HCT116 (cell line): ENCODE results near the gene OIP5. TPM values are rescaled to one million over a fixed set of nuclear protein-coding genes. Genes with fewer than 3 reads are reported as not detected.

Source experiments
- ATAC-seq: fragments of 200-7000 bp; cut with Tn5 transposase; 2 replicates; pipeline ENCODE4 v1.9.1; 2020; ENCODE audit warnings: mild to moderate bottlenecking, moderate library complexity
- BruUV-seq: library from RNA; stranded (reverse); fragments of 400-500 nt; replicated peaks from 2 replicates; lab custom pipeline; 2021; lab: Mats Ljungman, UMichigan
- CTCF ChIA-PET: fragments of 300-600 bp; sonication (Branson Sonifier 250); formaldehyde crosslinking; loops from one replicate; lab custom pipeline; 2021; ENCODE audit warnings: antibody characterized with exemption; lab: Charles Lee
- POLR2A ChIA-PET: fragments of 300-600, 350-600 bp; sonication (Branson Sonifier 250); formaldehyde crosslinking; loops from one replicate; lab custom pipeline; 2021; ENCODE audit warnings: antibody characterized with exemption; lab: Charles Lee
- RAD21 ChIA-PET, 2 experiments: fragments of 300-600 bp; sonication (Branson Sonifier 250); formaldehyde crosslinking; loops; one replicate each; lab custom pipeline; 2023; ENCODE audit warnings: low total read pairs in 2 of 2; ENCODE audit not compliant: uncharacterized antibody in 2 of 2, unreplicated experiment in 2 of 2, low non-redundant PET in 1 of 2; lab: Charles Lee
- DNase-seq: peaks from one replicate; pipeline ENCODE4 v3.0.0-alpha.2; 2010; ENCODE audit warnings: low read depth, low spot score
- H2AFZ ChIP-seq: fragments of 200-600 bp; shearing (Covaris generic), sonication (generic); 2 replicates; pipeline ENCODE4 v1.6.1; 2017; ENCODE audit warnings: low read depth, mixed run types, mixed read lengths, antibody characterized with exemption, low read length; ENCODE audit not compliant: poor library complexity, severe bottlenecking
- H3K27ac ChIP-seq: 2 replicates; pipeline ENCODE4 v1.5.1; 2012; ENCODE audit warnings: low read depth, low read length
- H3K27me3 ChIP-seq: fragments of 200-600 bp; sonication (generic); 2 replicates; pipeline ENCODE4 v1.6.1; 2016; ENCODE audit warnings: mixed run types, low read length, mixed read lengths; ENCODE audit not compliant: insufficient read depth
- H3K36me3 ChIP-seq, 2 experiments: fragments of 200-500 bp in 1 of 2; fragments of 200-600 bp in 1 of 2; sonication (Bioruptor generic) in 1 of 2; sonication (generic) in 1 of 2; 2 replicates each; pipeline versions ENCODE4 v1.5.1 to v1.6.1; 2014 to 2016; ENCODE audit warnings: low read length in 2 of 2, inconsistent platforms in 1 of 2, mixed read lengths in 1 of 2, mixed run types in 1 of 2; ENCODE audit not compliant: insufficient read depth in 2 of 2, control insufficient read depth in 1 of 2
- H3K4me1 ChIP-seq, 2 experiments: fragments of 200-600 bp in 1 of 2; sonication (generic) in 1 of 2; 2 replicates each; pipeline versions ENCODE4 v1.5.1 to v1.6.1; 2012 to 2017; ENCODE audit warnings: low read length in 2 of 2, inconsistent platforms in 1 of 2, mild to moderate bottlenecking in 1 of 2, mixed read lengths in 1 of 2, mixed run types in 1 of 2, moderate library complexity in 1 of 2; ENCODE audit not compliant: insufficient read depth in 2 of 2, control insufficient read depth in 1 of 2
- H3K4me2 ChIP-seq: fragments of 200-600 bp; sonication (generic); 2 replicates; pipeline ENCODE4 v1.6.1; 2017; ENCODE audit warnings: mixed run types, low read length, mixed read lengths
- H3K4me3 ChIP-seq, 2 experiments: fragments of 200-600 bp in 1 of 2; sonication (generic) in 1 of 2; replicated peaks in 1 of 2; 2 replicates each; pipeline ENCODE4 v1.5.1; 2011 to 2016; ENCODE audit warnings: low read length in 2 of 2, control low read depth in 1 of 2, low read depth in 1 of 2, mild to moderate bottlenecking in 1 of 2, mixed read lengths in 1 of 2, mixed run types in 1 of 2
- H3K79me2 ChIP-seq: fragments of 200-600 bp; sonication (generic); 2 replicates; pipeline ENCODE4 v1.6.1; 2017; ENCODE audit warnings: mild to moderate bottlenecking, mixed run types, low read length, moderate library complexity, mixed read lengths; ENCODE audit not compliant: insufficient read depth
- H3K9ac ChIP-seq: fragments of 200-600 bp; sonication (generic); 2 replicates; pipeline ENCODE4 v1.6.1; 2016; ENCODE audit warnings: low read length, mixed read lengths
- H3K9me2 ChIP-seq: fragments of 200-600 bp; sonication (generic), shearing (Covaris generic); 2 replicates; pipeline ENCODE4 v1.6.1; 2017; ENCODE audit warnings: mixed run types, mild to moderate bottlenecking, moderate library complexity; ENCODE audit not compliant: insufficient read depth
- H3K9me3 ChIP-seq, 2 experiments: fragments of 200-500 bp in 1 of 2; fragments of 200-600 bp in 1 of 2; sonication (Bioruptor generic) in 1 of 2; sonication (generic) in 1 of 2; 2 replicates each; pipeline ENCODE4 v1.6.1; 2014 to 2017; ENCODE audit warnings: low read length in 2 of 2, mixed read lengths in 2 of 2, inconsistent platforms in 1 of 2, low read depth in 1 of 2, mild to moderate bottlenecking in 1 of 2, mixed run types in 1 of 2, moderate library complexity in 1 of 2; ENCODE audit not compliant: control insufficient read depth in 1 of 2, insufficient read depth in 1 of 2
- H4K20me1 ChIP-seq: fragments of 200-600 bp; sonication (generic), shearing (Covaris generic); 2 replicates; pipeline ENCODE4 v1.6.1; 2017; ENCODE audit warnings: mixed run types, mild to moderate bottlenecking, moderate library complexity; ENCODE audit not compliant: insufficient read depth
- CBX3 ChIP-seq: IDR thresholded peaks from 2 replicates; pipeline ENCODE4 v1.6.1; 2012; ENCODE audit warnings: low read depth
- CEBPB ChIP-seq: IDR thresholded peaks from 2 replicates; pipeline ENCODE4 v1.6.1; 2012; ENCODE audit warnings: low read depth
- EGR1 ChIP-seq: IDR thresholded peaks from 2 replicates; pipeline ENCODE4 v1.6.1; 2012; ENCODE audit warnings: low read depth
- ELF1 ChIP-seq: IDR thresholded peaks from 2 replicates; pipeline ENCODE4 v1.6.1; 2012; ENCODE audit warnings: low read depth, borderline replicate concordance
- EZH2 ChIP-seq: fragments of 200-600 bp; sonication (generic); IDR thresholded peaks from 2 replicates; pipeline ENCODE4 v1.6.1; 2017; ENCODE audit warnings: antibody characterized with exemption, mixed run types
- EZH2phosphoT487 ChIP-seq: fragments of 200-600 bp; IDR thresholded peaks from 2 replicates; pipeline ENCODE4 v1.6.1; 2018; ENCODE audit warnings: antibody characterized with exemption, borderline replicate concordance
- FOSL1 ChIP-seq: IDR thresholded peaks from 2 replicates; pipeline ENCODE4 v1.6.1; 2012; ENCODE audit warnings: low read depth
- JUND ChIP-seq: IDR thresholded peaks from 2 replicates; pipeline ENCODE4 v1.6.1; 2012
- POLR2A ChIP-seq: IDR thresholded peaks from 2 replicates; pipeline ENCODE4 v1.7.0; 2011; ENCODE audit warnings: borderline replicate concordance; ENCODE audit not compliant: insufficient read depth, insufficient read length; ENCODE audit errors: extremely low read depth
- POLR2AphosphoS5 ChIP-seq: IDR thresholded peaks from 2 replicates; pipeline ENCODE4 v1.6.1; 2011; ENCODE audit warnings: mild to moderate bottlenecking, low read depth, low read length, moderate library complexity
- RAD21 ChIP-seq: IDR thresholded peaks from 2 replicates; pipeline ENCODE4 v1.6.1; 2012; ENCODE audit warnings: low read depth, mild to moderate bottlenecking
- SIN3A ChIP-seq: IDR thresholded peaks from 2 replicates; pipeline ENCODE4 v1.6.1; 2012; ENCODE audit warnings: low read depth
- SP1 ChIP-seq: IDR thresholded peaks from 2 replicates; pipeline ENCODE4 v1.6.1; 2012; ENCODE audit warnings: low read depth
- SRF ChIP-seq: IDR thresholded peaks from 2 replicates; pipeline ENCODE4 v1.6.1; 2012; ENCODE audit warnings: low read depth
- TCF7L2 ChIP-seq: IDR thresholded peaks from 2 replicates; pipeline ENCODE4 v1.7.0; 2011; ENCODE audit warnings: borderline replicate concordance, inconsistent platforms; ENCODE audit not compliant: insufficient read depth, insufficient read length; ENCODE audit errors: extremely low read depth
- YY1 ChIP-seq: IDR thresholded peaks from 2 replicates; pipeline ENCODE4 v1.6.1; 2011; ENCODE audit warnings: low read length, low read depth, moderate library complexity, mild to moderate bottlenecking; ENCODE audit not compliant: insufficient replicate concordance; ENCODE audit errors: extremely low read depth
- ZFX ChIP-seq: fragments of 450-650 bp; IDR thresholded peaks from 2 replicates; pipeline ENCODE4 v1.6.1; 2017
- ZNF274 ChIP-seq: fragments of 200-500 bp; sonication (Bioruptor generic); IDR thresholded peaks from 2 replicates; pipeline ENCODE4 v1.6.1; 2014; ENCODE audit warnings: mild to moderate bottlenecking, low read depth, low read length, inconsistent platforms
- intact Hi-C: fragments of 100-400 bp; cut with micrococcal nuclease; formaldehyde crosslinking; loops from 2 replicates; pipeline ENCODE4 v1.10.0; 2022
- total RNA-seq: library from RNA; stranded (reverse); gene quantifications from one replicate; pipeline ENCODE4 v1.2.1, GENCODE V29; 2021; ENCODE audit not compliant: unreplicated experiment
- TF ChIP-seq, protein P1 (sequence below), 3 experiments: fragments of 200-600 bp in 1 of 3; sonication (generic) in 1 of 3; IDR thresholded peaks in 2 of 3; conservative IDR thresholded peaks in 1 of 3; 2 replicates each; pipeline ENCODE4 v1.5.1; 2012 to 2017; ENCODE audit warnings: low read depth in 2 of 3, low read length in 2 of 3, antibody characterized with exemption in 1 of 3, borderline replicate concordance in 1 of 3, control low read depth in 1 of 3, mild to moderate bottlenecking in 1 of 3, mixed read lengths in 1 of 3, mixed run types in 1 of 3, moderate library complexity in 1 of 3; ENCODE audit not compliant: insufficient read depth in 1 of 3
- TF ChIP-seq, protein P2 (sequence below): IDR thresholded peaks from 2 replicates; pipeline ENCODE4 v1.6.1; 2011; ENCODE audit warnings: mild to moderate bottlenecking, low read length, moderate library complexity; ENCODE audit not compliant: insufficient replicate concordance; ENCODE audit errors: extremely low read depth
- TF ChIP-seq, protein P3 (sequence below): IDR thresholded peaks from 2 replicates; pipeline ENCODE4 v1.6.1; 2012

OIP5 gene
- total RNA-seq, 1 experiment from 2014 or later, result 19.7 TPM

DNA sequence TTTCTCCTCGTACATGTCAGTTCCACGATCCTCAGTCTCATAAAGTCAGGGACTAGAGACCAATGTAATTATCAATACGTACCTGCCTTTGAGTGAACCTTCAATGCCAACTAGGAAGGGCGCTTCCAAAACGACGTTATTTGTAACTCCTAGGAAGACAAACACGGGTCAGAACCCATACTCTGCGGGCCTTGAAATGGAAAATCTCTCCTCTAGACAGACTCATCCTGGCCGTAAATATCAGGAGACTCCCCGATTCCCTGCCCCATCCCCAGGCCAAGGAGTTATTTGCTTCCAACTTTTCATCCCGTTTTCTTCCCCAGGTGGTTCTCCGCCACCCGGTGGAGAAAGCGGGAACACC is 578 bp downstream of the OIP5 start (continued):
- no peak for TF ChIP-seq CBX3
- no peak for TF ChIP-seq TCF7L2

DNA sequence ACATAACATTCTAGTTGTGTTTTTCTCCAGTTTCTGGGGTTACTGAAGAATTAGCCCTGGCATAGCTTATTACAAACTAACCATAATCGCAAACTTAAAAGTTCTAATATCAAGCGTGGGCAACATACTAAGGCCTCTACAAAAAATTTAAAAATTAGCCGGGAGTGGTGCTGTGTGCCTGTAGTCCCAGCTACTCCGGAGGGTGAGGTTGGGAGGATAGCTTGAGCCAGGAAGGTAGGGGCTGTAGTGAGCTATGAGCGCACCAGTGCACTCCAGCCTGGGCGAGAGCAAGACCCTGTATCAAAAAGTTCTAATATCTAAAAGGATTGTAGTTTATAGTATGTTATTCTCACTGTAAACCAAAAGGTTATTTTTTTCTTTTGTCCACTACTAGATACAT is 1.1 kb downstream of the OIP5 start:
- H2AFZ ChIP-seq, result no peak overlapping the region
- POLR2A ChIA-PET, result interaction anchor here (0.6 to 2.8 kb wide), 2 partner anchors 9 to 1044 kb away, joined by 3 to 12 read pairs; no protein-coding TSS in a partner anchor
- no peak for DNase-seq

More for the DNA sequence above, 1.1 kb downstream of the OIP5 start:
- Histone ChIP-seq H3K4me1 (peaks cover 15 to 23% of the 10 kb centered on the region in 2 experiments), H3K9me3 (no peaks in the 10 kb centered on the region), H3K27me3 (no peaks in the 10 kb centered on the region), H3K9ac (peak overlapping the region; percentile 98), H4K20me1 (no peaks in the 10 kb centered on the region), H3K4me2 (peak overlapping the region; percentile 85), H3K4me3 (peak overlapping the region; percentile 91 to 96), H3K9me2 (no peaks in the 10 kb centered on the region), H3K27ac (peak overlapping the region; percentile 89; the same call in 1 of the 2 replicates), H3K79me2 (peaks cover 51% of the 10 kb centered on the region), H3K36me3 (no peaks in the 10 kb centered on the region)
- ChIA-PET RAD21 (no interaction called here), CTCF (interaction anchor here (1.2 kb wide), 1 partner anchor 427 kb away, joined by 3 read pairs; no protein-coding TSS in a partner anchor)
- BruUV-seq, result no TSS peak
- intact Hi-C loops, result no loop called here
- ATAC-seq, result no peak
- TF ChIP-seq, protein P1, sequence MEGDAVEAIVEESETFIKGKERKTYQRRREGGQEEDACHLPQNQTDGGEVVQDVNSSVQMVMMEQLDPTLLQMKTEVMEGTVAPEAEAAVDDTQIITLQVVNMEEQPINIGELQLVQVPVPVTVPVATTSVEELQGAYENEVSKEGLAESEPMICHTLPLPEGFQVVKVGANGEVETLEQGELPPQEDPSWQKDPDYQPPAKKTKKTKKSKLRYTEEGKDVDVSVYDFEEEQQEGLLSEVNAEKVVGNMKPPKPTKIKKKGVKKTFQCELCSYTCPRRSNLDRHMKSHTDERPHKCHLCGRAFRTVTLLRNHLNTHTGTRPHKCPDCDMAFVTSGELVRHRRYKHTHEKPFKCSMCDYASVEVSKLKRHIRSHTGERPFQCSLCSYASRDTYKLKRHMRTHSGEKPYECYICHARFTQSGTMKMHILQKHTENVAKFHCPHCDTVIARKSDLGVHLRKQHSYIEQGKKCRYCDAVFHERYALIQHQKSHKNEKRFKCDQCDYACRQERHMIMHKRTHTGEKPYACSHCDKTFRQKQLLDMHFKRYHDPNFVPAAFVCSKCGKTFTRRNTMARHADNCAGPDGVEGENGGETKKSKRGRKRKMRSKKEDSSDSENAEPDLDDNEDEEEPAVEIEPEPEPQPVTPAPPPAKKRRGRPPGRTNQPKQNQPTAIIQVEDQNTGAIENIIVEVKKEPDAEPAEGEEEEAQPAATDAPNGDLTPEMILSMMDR (IDR thresholded peaks at IDR 0.05 in 2 of 3, conservative IDR thresholded peaks at IDR 0.05 in 1 of 3; ENCODE audit: borderline replicate concordance in 1 of 3, insufficient read depth in 1 of 3, low read depth in 2 of 3, low read length in 2 of 3), result no peak
- TF ChIP-seq CEBPB (no peak), SRF (no peak), RAD21 (no peak), POLR2A (no peak), EZH2 (no peak), POLR2AphosphoS5 (no peak), SP1 (no peak), TCF7L2 (no peak), YY1 (no peak), FOSL1 (no peak), ELF1 (no peak), EGR1 (no peak), ZNF274 (no peak), ZFX (no peak), JUND (no peak), EZH2phosphoT487 (no peak), SIN3A (no peak)
- TF ChIP-seq, protein P2, sequence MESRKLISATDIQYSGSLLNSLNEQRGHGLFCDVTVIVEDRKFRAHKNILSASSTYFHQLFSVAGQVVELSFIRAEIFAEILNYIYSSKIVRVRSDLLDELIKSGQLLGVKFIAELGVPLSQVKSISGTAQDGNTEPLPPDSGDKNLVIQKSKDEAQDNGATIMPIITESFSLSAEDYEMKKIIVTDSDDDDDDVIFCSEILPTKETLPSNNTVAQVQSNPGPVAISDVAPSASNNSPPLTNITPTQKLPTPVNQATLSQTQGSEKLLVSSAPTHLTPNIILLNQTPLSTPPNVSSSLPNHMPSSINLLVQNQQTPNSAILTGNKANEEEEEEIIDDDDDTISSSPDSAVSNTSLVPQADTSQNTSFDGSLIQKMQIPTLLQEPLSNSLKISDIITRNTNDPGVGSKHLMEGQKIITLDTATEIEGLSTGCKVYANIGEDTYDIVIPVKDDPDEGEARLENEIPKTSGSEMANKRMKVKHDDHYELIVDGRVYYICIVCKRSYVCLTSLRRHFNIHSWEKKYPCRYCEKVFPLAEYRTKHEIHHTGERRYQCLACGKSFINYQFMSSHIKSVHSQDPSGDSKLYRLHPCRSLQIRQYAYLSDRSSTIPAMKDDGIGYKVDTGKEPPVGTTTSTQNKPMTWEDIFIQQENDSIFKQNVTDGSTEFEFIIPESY, result no peak
- TF ChIP-seq, protein P3, sequence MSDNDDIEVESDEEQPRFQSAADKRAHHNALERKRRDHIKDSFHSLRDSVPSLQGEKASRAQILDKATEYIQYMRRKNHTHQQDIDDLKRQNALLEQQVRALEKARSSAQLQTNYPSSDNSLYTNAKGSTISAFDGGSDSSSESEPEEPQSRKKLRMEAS, result no peak
